Fibroblast of lung (primary cell): Measurements from ENCODE around the gene GAL. TPM values are rescaled to one million over a fixed set of nuclear protein-coding genes. Genes with fewer than 3 reads are reported as not detected.

Source experiments
- DNase-seq, 2 donors: peaks; one replicate each; pipeline versions ENCODE4 v3.0.0 to v3.0.0-alpha.2; 2010; ENCODE audit warnings: low read depth in 2 of 2
- H2AFZ ChIP-seq: 2 replicates; pipeline ENCODE4 v1.5.1; 2012; ENCODE audit warnings: low read length, control low read depth, inconsistent platforms
- H3K27ac ChIP-seq: 2 replicates; pipeline ENCODE4 v1.5.1; 2011; ENCODE audit warnings: low read length, control low read depth; ENCODE audit not compliant: insufficient read depth
- H3K27me3 ChIP-seq: 2 replicates; pipeline ENCODE4 v1.5.1; 2011; ENCODE audit warnings: mild to moderate bottlenecking, low read length; ENCODE audit not compliant: control insufficient read depth, insufficient read depth
- H3K36me3 ChIP-seq: 2 replicates; pipeline ENCODE4 v1.5.1; 2011; ENCODE audit warnings: low read length; ENCODE audit not compliant: control insufficient read depth, insufficient read depth
- H3K4me1 ChIP-seq: 2 replicates; pipeline ENCODE4 v1.5.1; 2011; ENCODE audit warnings: low read length; ENCODE audit not compliant: control insufficient read depth, insufficient read depth; ENCODE audit errors: extremely low read depth
- H3K4me2 ChIP-seq: 2 replicates; pipeline ENCODE4 v1.5.1; 2011; ENCODE audit warnings: low read length, control low read depth; ENCODE audit not compliant: insufficient read depth; ENCODE audit errors: extremely low read depth
- H3K4me3 ChIP-seq, 4 experiments: fragments of 200-600 bp in 1 of 4; sonication (generic) in 1 of 4; replicated peaks in 1 of 4; 2 replicates each; pipeline ENCODE4 v1.5.1; 2011 to 2016; ENCODE audit warnings: low read length in 4 of 4, low read depth in 3 of 4, mild to moderate bottlenecking in 3 of 4, control low read depth in 2 of 4, inconsistent platforms in 1 of 4, mixed read lengths in 1 of 4; ENCODE audit not compliant: insufficient read depth in 1 of 4; ENCODE audit errors: control extremely low read depth in 1 of 4
- H3K79me2 ChIP-seq: 2 replicates; pipeline ENCODE4 v1.5.1; 2012; ENCODE audit warnings: mild to moderate bottlenecking, low read length, inconsistent platforms; ENCODE audit not compliant: control insufficient read depth, insufficient read depth
- H3K9ac ChIP-seq: 2 replicates; pipeline ENCODE4 v1.5.1; 2011; ENCODE audit warnings: mild to moderate bottlenecking, low read length, control low read depth; ENCODE audit not compliant: insufficient read depth
- H3K9me3 ChIP-seq: 2 replicates; pipeline ENCODE4 v1.5.1; 2012; ENCODE audit warnings: low read depth, low read length; ENCODE audit not compliant: control insufficient read depth, insufficient read depth
- H4K20me1 ChIP-seq: 2 replicates; pipeline ENCODE4 v1.5.1; 2011; ENCODE audit warnings: low read length; ENCODE audit not compliant: control insufficient read depth, insufficient read depth; ENCODE audit errors: extremely low read depth
- EZH2 ChIP-seq: IDR thresholded peaks from 2 replicates; pipeline ENCODE4 v1.5.1; 2012; ENCODE audit warnings: low read length, control low read depth, mild to moderate bottlenecking; ENCODE audit errors: missing control alignments
- polyA plus RNA-seq, 2 donors: library from polyadenylated mRNA; depleted of rRNA in 1 of 2; stranded (reverse) in 1 of 2; unstranded in 1 of 2; fragments of >200 nt; gene quantifications; 2 replicates each; pipeline ENCODE4 v1.2.1, GENCODE V29; 2011 to 2012; ENCODE audit warnings: missing spikeins in 1 of 2
- total RNA-seq: library from RNA; depleted of rRNA; stranded (reverse); fragments of >200 nt; gene quantifications from 2 replicates; pipeline ENCODE4 v1.2.1, GENCODE V29; 2014
- TF ChIP-seq, protein P1 (sequence below), 2 donors: IDR thresholded peaks in 1 of 2; conservative IDR thresholded peaks in 1 of 2; 1 replicate in 1 of 2; 2 replicates in 1 of 2; pipeline ENCODE4 v1.5.1; 2011 to 2012; ENCODE audit warnings: low read length in 2 of 2, control low read depth in 1 of 2, inconsistent platforms in 1 of 2, low read depth in 1 of 2, mild to moderate bottlenecking in 1 of 2

The GAL gene
- total and polyA plus RNA-seq, 2 donors (not counting 1 experiment from before 2014, with no cell fraction given), result 1.6 to 5.4 TPM

DNA sequence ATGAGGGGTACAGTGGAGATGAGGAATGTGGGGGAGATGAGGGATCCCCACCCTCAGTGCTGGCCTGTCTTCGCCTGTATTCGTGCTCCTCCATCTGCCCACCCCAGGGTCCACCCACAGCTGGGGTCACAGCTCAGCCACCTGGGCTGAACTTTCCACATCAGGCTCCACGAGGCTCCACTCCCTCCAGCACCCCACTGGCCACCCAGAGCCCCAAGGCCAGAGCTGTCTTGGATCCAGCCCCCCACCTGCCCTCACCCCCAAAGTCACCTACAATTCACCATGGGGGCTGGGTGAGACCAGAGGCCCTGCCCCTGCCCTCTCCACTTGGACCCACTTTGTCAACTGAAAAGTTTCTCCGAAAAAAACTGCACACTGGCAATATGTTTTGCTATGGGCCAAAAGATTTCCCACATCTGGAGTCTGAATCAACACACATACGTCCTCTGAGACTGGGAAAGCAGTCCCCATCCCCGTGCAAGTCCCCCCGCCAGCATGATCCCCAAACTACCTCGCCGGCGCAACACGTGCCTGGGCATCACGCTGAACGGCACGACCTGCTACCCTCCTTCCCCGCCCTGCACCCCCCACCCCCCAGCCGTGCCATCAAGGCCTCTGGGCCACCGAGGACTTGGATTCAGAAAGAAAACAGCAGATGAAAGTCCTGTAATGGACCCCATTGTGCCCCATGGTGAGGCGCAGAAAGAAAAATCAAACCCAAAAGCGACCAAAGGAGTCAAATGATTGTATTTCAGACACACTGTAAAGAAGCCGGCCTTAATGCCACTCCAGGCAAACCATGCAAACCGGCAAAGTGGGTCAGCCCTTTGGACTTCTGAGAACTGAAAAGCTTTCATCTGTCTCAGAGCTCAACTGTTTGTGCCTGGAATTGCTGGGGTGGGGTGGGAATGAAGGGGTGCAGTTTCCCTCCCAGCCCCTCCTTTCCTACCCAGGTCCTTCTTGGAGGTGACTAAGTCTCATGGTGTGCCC lies 16.5 kb upstream of the GAL start:
- H3K27ac ChIP-seq, result no peak overlapping the region
- H3K36me3 ChIP-seq, result no peaks in the 10 kb centered on the region
- no peaks in the 10 kb centered on the region for H4K20me1 ChIP-seq
- no peak overlapping the region for H3K4me2 ChIP-seq
- no peak for TF ChIP-seq EZH2
- TF ChIP-seq, protein P1, sequence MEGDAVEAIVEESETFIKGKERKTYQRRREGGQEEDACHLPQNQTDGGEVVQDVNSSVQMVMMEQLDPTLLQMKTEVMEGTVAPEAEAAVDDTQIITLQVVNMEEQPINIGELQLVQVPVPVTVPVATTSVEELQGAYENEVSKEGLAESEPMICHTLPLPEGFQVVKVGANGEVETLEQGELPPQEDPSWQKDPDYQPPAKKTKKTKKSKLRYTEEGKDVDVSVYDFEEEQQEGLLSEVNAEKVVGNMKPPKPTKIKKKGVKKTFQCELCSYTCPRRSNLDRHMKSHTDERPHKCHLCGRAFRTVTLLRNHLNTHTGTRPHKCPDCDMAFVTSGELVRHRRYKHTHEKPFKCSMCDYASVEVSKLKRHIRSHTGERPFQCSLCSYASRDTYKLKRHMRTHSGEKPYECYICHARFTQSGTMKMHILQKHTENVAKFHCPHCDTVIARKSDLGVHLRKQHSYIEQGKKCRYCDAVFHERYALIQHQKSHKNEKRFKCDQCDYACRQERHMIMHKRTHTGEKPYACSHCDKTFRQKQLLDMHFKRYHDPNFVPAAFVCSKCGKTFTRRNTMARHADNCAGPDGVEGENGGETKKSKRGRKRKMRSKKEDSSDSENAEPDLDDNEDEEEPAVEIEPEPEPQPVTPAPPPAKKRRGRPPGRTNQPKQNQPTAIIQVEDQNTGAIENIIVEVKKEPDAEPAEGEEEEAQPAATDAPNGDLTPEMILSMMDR (conservative IDR thresholded peaks at IDR 0.05 in 1 of 2, IDR thresholded peaks at IDR 0.05 in 1 of 2; ENCODE audit: low read depth in 1 of 2, low read length in 2 of 2), result no peak
- H3K27me3 ChIP-seq, result peaks cover 5% of the 10 kb centered on the region
- H3K9ac ChIP-seq, result no peak overlapping the region
- H3K9me3 ChIP-seq, result no peaks in the 10 kb centered on the region
- DNase-seq, result no peak
- H3K79me2 ChIP-seq, result no peaks in the 10 kb centered on the region
- H2AFZ ChIP-seq, result no peak overlapping the region
- no peak overlapping the region for H3K4me3 ChIP-seq
- no peaks in the 10 kb centered on the region for H3K4me1 ChIP-seq

DNA sequence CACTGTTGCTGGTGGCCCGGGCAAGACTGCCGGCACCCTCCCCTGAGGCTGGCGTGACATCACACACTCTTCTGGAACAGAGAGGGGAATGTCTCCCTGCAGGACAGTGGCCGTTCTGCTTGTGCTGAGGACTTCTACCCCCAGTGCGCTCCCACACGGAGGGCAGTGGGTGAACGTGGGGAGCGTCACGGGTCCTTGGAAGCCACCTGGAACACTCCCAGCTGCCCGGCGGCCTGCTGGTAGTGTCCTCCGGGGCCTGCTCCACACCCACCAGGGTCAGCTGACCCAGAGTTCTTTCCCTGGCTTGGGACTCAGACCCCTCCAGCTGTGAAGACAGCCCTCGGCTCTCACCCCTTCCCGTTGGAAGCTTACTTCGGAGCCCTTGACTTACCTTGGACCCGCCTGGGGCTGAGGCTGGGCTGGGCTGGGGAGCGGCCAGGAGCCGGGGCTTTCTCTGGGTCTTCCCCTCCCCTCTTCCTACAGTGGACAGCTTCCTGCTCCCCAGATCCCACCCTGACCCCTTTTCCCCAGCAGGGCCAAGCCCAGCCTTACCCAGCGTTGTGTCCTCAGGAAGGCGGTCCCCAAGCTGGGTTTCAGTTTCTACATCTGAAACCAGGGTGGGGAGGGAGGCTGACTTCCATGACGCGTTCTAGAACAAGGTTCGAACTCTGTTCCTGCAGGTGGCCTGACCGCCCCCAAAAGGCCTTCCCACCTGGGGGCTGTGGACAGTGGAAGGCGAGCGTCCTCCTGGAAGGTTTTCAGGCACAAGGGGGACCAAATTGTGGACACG lies 14.8 kb upstream of the GAL start:
- no peak overlapping the region for H3K4me3 ChIP-seq
- no peaks in the 10 kb centered on the region for H3K4me1 ChIP-seq
- H3K4me2 ChIP-seq, result no peak overlapping the region
- H3K36me3 ChIP-seq, result no peaks in the 10 kb centered on the region
- no peak overlapping the region for H3K9ac ChIP-seq
- no peak for TF ChIP-seq EZH2
- TF ChIP-seq, protein P1 (conservative IDR thresholded peaks at IDR 0.05 in 1 of 2, IDR thresholded peaks at IDR 0.05 in 1 of 2; ENCODE audit: low read depth in 1 of 2, low read length in 2 of 2), result no peak
- no peaks in the 10 kb centered on the region for H3K9me3 ChIP-seq
- no peak overlapping the region for H3K27ac ChIP-seq
- H2AFZ ChIP-seq, result no peak overlapping the region
- H3K27me3 ChIP-seq, result peaks cover 5% of the 10 kb centered on the region
- no peaks in the 10 kb centered on the region for H4K20me1 ChIP-seq
- no peak for DNase-seq
- H3K79me2 ChIP-seq, result no peaks in the 10 kb centered on the region
